IPS-15b (cell line): ENCODE data around the gene ZMYND11.
A peak's percentile ranks its signal among the peaks of the same experiment; 100 is the strongest.

Experiments used
- H3K27me3 ChIP-seq: one replicate; pipeline ENCODE4 v1.6.1; 2013; ENCODE audit warnings: low read length; ENCODE audit not compliant: control insufficient read depth, insufficient read depth
- H3K36me3 ChIP-seq: one replicate; pipeline ENCODE4 v1.6.1; 2013; ENCODE audit warnings: low read length; ENCODE audit not compliant: control insufficient read depth, insufficient read depth
- H3K4me1 ChIP-seq: one replicate; pipeline ENCODE4 v1.6.1; 2013; ENCODE audit warnings: mild to moderate bottlenecking, low read length; ENCODE audit not compliant: control insufficient read depth, insufficient read depth
- H3K4me3 ChIP-seq: one replicate; pipeline ENCODE4 v1.5.1; 2013; ENCODE audit warnings: low read depth, low read length
- H3K9ac ChIP-seq: one replicate; pipeline ENCODE4 v1.6.1; 2013; ENCODE audit warnings: low read depth, mild to moderate bottlenecking, low read length
- H3K9me3 ChIP-seq: one replicate; pipeline ENCODE4 v1.6.1; 2013; ENCODE audit warnings: mild to moderate bottlenecking, low read length; ENCODE audit not compliant: control insufficient read depth, insufficient read depth

ZMYND11 gene

GRCh38 chr10:135601-136464 is 578 bp downstream of the ZMYND11 start:
- H3K9ac ChIP-seq = peak overlapping the region; percentile 60
- no peaks in the 10 kb centered on the region for H3K36me3 ChIP-seq
- no peaks in the 10 kb centered on the region for H3K9me3 ChIP-seq
- peaks cover 7% of the 10 kb centered on the region for H3K4me1 ChIP-seq
- peaks cover 27% of the 10 kb centered on the region for H3K27me3 ChIP-seq
- H3K4me3 ChIP-seq = peak overlapping the region; percentile 80

- Histone ChIP-seq H3K27me3 (peaks cover 27% of the 10 kb centered on the region), H3K36me3 (no peaks in the 10 kb centered on the region), H3K9me3 (no peaks in the 10 kb centered on the region), H3K4me3 (peak overlapping the region; percentile 80), H3K4me1 (peaks cover 7% of the 10 kb centered on the region), H3K9ac (peak overlapping the region; percentile 60)
Observed at GRCh38 chr10:136465-136762, 1.2 kb downstream of the ZMYND11 start.

- H3K4me1 ChIP-seq = peaks cover 7% of the 10 kb centered on the region
- no peak overlapping the region for H3K9ac ChIP-seq
- no peak overlapping the region for H3K4me3 ChIP-seq
- no peaks in the 10 kb centered on the region for H3K9me3 ChIP-seq
- peaks cover 27% of the 10 kb centered on the region for H3K27me3 ChIP-seq
- H3K36me3 ChIP-seq = no peaks in the 10 kb centered on the region
Observed at GRCh38 chr10:137031-137430, 1.8 kb downstream of the ZMYND11 start.

- Histone ChIP-seq H3K9ac (no peak overlapping the region), H3K4me1 (peaks cover 7% of the 10 kb centered on the region), H3K9me3 (no peaks in the 10 kb centered on the region), H3K27me3 (peaks cover 24% of the 10 kb centered on the region), H3K36me3 (no peaks in the 10 kb centered on the region), H3K4me3 (no peak overlapping the region)
Observed at GRCh38 chr10:137606-138005, 2.4 kb downstream of the ZMYND11 start.

- Histone ChIP-seq H3K9ac (no peak overlapping the region), H3K4me3 (no peak overlapping the region), H3K36me3 (no peaks in the 10 kb centered on the region), H3K27me3 (no peaks in the 10 kb centered on the region), H3K9me3 (no peaks in the 10 kb centered on the region), H3K4me1 (no peaks in the 10 kb centered on the region)
Observed at GRCh38 chr10:142371-142770, 7.1 kb downstream of the ZMYND11 start.

GRCh38 chr10:152915-153314 is 17.7 kb downstream of the ZMYND11 start:
- H3K27me3 ChIP-seq = no peaks in the 10 kb centered on the region
- H3K9ac ChIP-seq = no peak overlapping the region
- no peaks in the 10 kb centered on the region for H3K36me3 ChIP-seq
- no peaks in the 10 kb centered on the region for H3K4me1 ChIP-seq
- H3K9me3 ChIP-seq = no peaks in the 10 kb centered on the region
- H3K4me3 ChIP-seq = no peak overlapping the region

- H3K4me3 ChIP-seq = no peak overlapping the region
- H3K9ac ChIP-seq = no peak overlapping the region
Observed at GRCh38 chr10:154348-154747, 19.1 kb downstream of the ZMYND11 start.

GRCh38 chr10:167383-167782 is 32.1 kb downstream of the ZMYND11 start:
- Histone ChIP-seq H3K27me3 (no peaks in the 10 kb centered on the region), H3K36me3 (no peaks in the 10 kb centered on the region), H3K9ac (no peak overlapping the region), H3K4me1 (no peaks in the 10 kb centered on the region), H3K9me3 (no peaks in the 10 kb centered on the region), H3K4me3 (no peak overlapping the region)

More at GRCh38 chr10:154348-154747, 19.1 kb downstream of the ZMYND11 start:
- Histone ChIP-seq H3K27me3 (no peaks in the 10 kb centered on the region), H3K36me3 (no peaks in the 10 kb centered on the region), H3K4me1 (no peaks in the 10 kb centered on the region), H3K9me3 (no peaks in the 10 kb centered on the region)

GRCh38 chr10:173741-174140 is 38.5 kb downstream of the ZMYND11 start:
- H3K4me3 ChIP-seq = no peak overlapping the region
- H3K9ac ChIP-seq = no peak overlapping the region
- no peaks in the 10 kb centered on the region for H3K27me3 ChIP-seq
- H3K36me3 ChIP-seq = no peaks in the 10 kb centered on the region
- no peaks in the 10 kb centered on the region for H3K4me1 ChIP-seq
- H3K9me3 ChIP-seq = no peaks in the 10 kb centered on the region

- Histone ChIP-seq H3K9me3 (no peaks in the 10 kb centered on the region), H3K4me1 (no peaks in the 10 kb centered on the region), H3K36me3 (no peaks in the 10 kb centered on the region), H3K27me3 (no peaks in the 10 kb centered on the region), H3K4me3 (no peak overlapping the region), H3K9ac (no peak overlapping the region)
Observed at GRCh38 chr10:176677-177076, 41.4 kb downstream of the ZMYND11 start.

GRCh38 chr10:178208-178607 is 43.0 kb downstream of the ZMYND11 start:
- H3K4me3 ChIP-seq = no peak overlapping the region
- H3K9me3 ChIP-seq = no peaks in the 10 kb centered on the region
- H3K27me3 ChIP-seq = no peaks in the 10 kb centered on the region
- H3K36me3 ChIP-seq = no peaks in the 10 kb centered on the region
- no peak overlapping the region for H3K9ac ChIP-seq
- no peaks in the 10 kb centered on the region for H3K4me1 ChIP-seq

- Histone ChIP-seq H3K27me3 (no peaks in the 10 kb centered on the region), H3K9ac (no peak overlapping the region)
Observed at GRCh38 chr10:178723-179122, 43.5 kb downstream of the ZMYND11 start.

More at GRCh38 chr10:178723-179122, 43.5 kb downstream of the ZMYND11 start:
- no peaks in the 10 kb centered on the region for H3K9me3 ChIP-seq
- H3K4me3 ChIP-seq = no peak overlapping the region
- no peaks in the 10 kb centered on the region for H3K4me1 ChIP-seq
- no peaks in the 10 kb centered on the region for H3K36me3 ChIP-seq
